Ascending aorta (tissue), 2 donors: ENCODE measurements around the gene MEIKIN. TPM values are rescaled to one million over a fixed set of nuclear protein-coding genes. Genes with fewer than 3 reads are reported as not detected.

ENCODE experiments used
- DNase-seq, 2 donors: peaks; one replicate each; pipeline ENCODE4 v3.0.0-alpha.2; 2019; ENCODE audit warnings: low spot score in 2 of 2
- H3K27ac ChIP-seq, 2 donors: fragments of 200-600 bp; sonication (generic); one replicate each; pipeline ENCODE4 v1.5.1; 2016 to 2017; ENCODE audit warnings: mild to moderate bottlenecking in 1 of 2
- H3K27me3 ChIP-seq: fragments of 200-600 bp; sonication (generic); one replicate; pipeline ENCODE4 v1.5.1; 2017
- H3K36me3 ChIP-seq, 2 donors: fragments of 200-600 bp; sonication (generic); one replicate each; pipeline ENCODE4 v1.5.1; 2016
- H3K4me1 ChIP-seq, 2 donors: fragments of 200-600 bp; sonication (generic); one replicate each; pipeline ENCODE4 v1.5.1; 2016 to 2017; ENCODE audit warnings: mild to moderate bottlenecking in 1 of 2
- H3K4me3 ChIP-seq, 2 donors: fragments of 200-600 bp; sonication (generic); one replicate each; pipeline ENCODE4 v1.5.1; 2016 to 2017; ENCODE audit warnings: mild to moderate bottlenecking in 1 of 2
- H3K9me3 ChIP-seq, 2 donors: fragments of 200-600 bp; sonication (generic); one replicate each; pipeline ENCODE4 v1.5.1; 2016
- CTCF ChIP-seq, 3 experiments: fragments of 200-600 bp in 2 of 3; fragments of 450-650 bp in 1 of 3; sonication (generic) in 2 of 3; IDR thresholded peaks; one replicate each; pipeline ENCODE4 v1.5.1; 2016 to 2019; ENCODE audit warnings: antibody characterized with exemption in 3 of 3, mild to moderate bottlenecking in 1 of 3, moderate library complexity in 1 of 3
- intact Hi-C: fragments of 100-400 bp; cut with DNase I; formaldehyde crosslinking; loops from one replicate; pipeline ENCODE4 v1.15.1; 2023
- total RNA-seq: library from RNA; depleted of rRNA; stranded (reverse); fragments of >200 nt; gene quantifications from one replicate; pipeline ENCODE4 v1.1.0, GENCODE V29; 2016

The MEIKIN gene
- total RNA-seq, 1 donor from 2014 or later, result not detected

- peak; percentile 99 to 100 for DNase-seq
- Histone ChIP-seq H3K4me1 (peaks cover 0 to 18% of the 10 kb centered on the region in 2 donors), H3K36me3 (no peaks in the 10 kb centered on the region), H3K9me3 (no peaks in the 10 kb centered on the region), H3K27me3 (no peaks in the 10 kb centered on the region), H3K27ac (peak within 1 kb of the TSS; percentile 95 to 99), H3K4me3 (peak within 1 kb of the TSS; percentile 73 to 98)
- intact Hi-C loops, result loop anchor here (1.0 to 10.0 kb wide), 4 partner anchors 14 to 532 kb away; partner anchors contain the start of genes CDC42SE2 and RAPGEF6
- no peak for TF ChIP-seq CTCF (IDR thresholded peaks at IDR 0.05)
Measured at GRCh38 chr5:131796793-131797693, 148.4 kb downstream of the MEIKIN start, which contains the start of gene FNIP1. TSS of gene FNIP1 (minus strand) at chr5:131797017. CDS start at chr5:131796921, 96 bp downstream.

- peaks cover 0 to 23% of the 10 kb centered on the region in 2 donors for H3K4me1 ChIP-seq
- H3K9me3 ChIP-seq, result no peaks in the 10 kb centered on the region
- peak in 1 of 3 experiments; percentile 19 for TF ChIP-seq CTCF (IDR thresholded peaks at IDR 0.05)
- intact Hi-C loops, result loop anchor here (2.0 to 10.0 kb wide), 3 partner anchors 15 to 531 kb away; partner anchors contain the start of gene CDC42SE2
- H3K27ac ChIP-seq, result peak overlapping the region; percentile 95 to 99
- H3K4me3 ChIP-seq, result peak overlapping the region; percentile 73 to 98
- peak; percentile 21 to 88 for DNase-seq
- no peaks in the 10 kb centered on the region for H3K36me3 ChIP-seq
- H3K27me3 ChIP-seq, result no peaks in the 10 kb centered on the region
Measured at GRCh38 chr5:131795879-131796792, 149.3 kb downstream of the MEIKIN start.

GRCh38 chr5:131795228-131795627 is 150.2 kb downstream of the MEIKIN start:
- peaks cover 0 to 23% of the 10 kb centered on the region in 2 donors for H3K4me1 ChIP-seq
- intact Hi-C loops, result loop anchor here (5.0 to 10.0 kb wide), 2 partner anchors 208 to 530 kb away; partner anchors contain the start of gene CDC42SE2

GRCh38 chr5:131794586-131794985 is 150.9 kb downstream of the MEIKIN start:
- intact Hi-C loops, result loop anchor here (10.0 kb wide), 1 partner anchor 530 kb away; the partner anchor contains the start of gene CDC42SE2
- peak overlapping the region in 1 of 2 donors; percentile 73 for H3K4me3 ChIP-seq
- no peak for TF ChIP-seq CTCF (IDR thresholded peaks at IDR 0.05)
- peaks cover 0 to 23% of the 10 kb centered on the region in 2 donors for H3K4me1 ChIP-seq
- H3K36me3 ChIP-seq, result no peaks in the 10 kb centered on the region
- H3K27me3 ChIP-seq, result no peaks in the 10 kb centered on the region
- no peaks in the 10 kb centered on the region for H3K9me3 ChIP-seq
- H3K27ac ChIP-seq, result no peak overlapping the region
- DNase-seq, result no peak

More at GRCh38 chr5:131795228-131795627, 150.2 kb downstream of the MEIKIN start:
- no peaks in the 10 kb centered on the region for H3K9me3 ChIP-seq
- peak overlapping the region; percentile 73 to 98 for H3K4me3 ChIP-seq
- no peak for DNase-seq
- no peak for TF ChIP-seq CTCF (IDR thresholded peaks at IDR 0.05)
- no peaks in the 10 kb centered on the region for H3K27me3 ChIP-seq
- H3K36me3 ChIP-seq, result no peaks in the 10 kb centered on the region
- H3K27ac ChIP-seq, result peak overlapping the region in 1 of 2 donors; percentile 95

GRCh38 chr5:131792896-131793295 is 152.6 kb downstream of the MEIKIN start:
- intact Hi-C loops, result loop anchor here (10.0 kb wide), 1 partner anchor 528 kb away; the partner anchor contains the start of gene CDC42SE2

More at GRCh38 chr5:131792896-131793295, 152.6 kb downstream of the MEIKIN start:
- Histone ChIP-seq H3K27ac (no peak overlapping the region), H3K27me3 (no peaks in the 10 kb centered on the region), H3K36me3 (no peaks in the 10 kb centered on the region), H3K4me1 (peaks cover 0 to 23% of the 10 kb centered on the region in 2 donors), H3K4me3 (no peak overlapping the region), H3K9me3 (no peaks in the 10 kb centered on the region)
- DNase-seq, result no peak
- no peak for TF ChIP-seq CTCF (IDR thresholded peaks at IDR 0.05)
